NAMALWA (cell line): Measurements from ENCODE around the gene ADTRP.
"Not testable (repeated sequence)": the region's sequence is repeated elsewhere in the genome, so short reads cannot be mapped to it uniquely, and the experiment has no call there.

Experiments
- DNase-seq: peaks from one replicate; pipeline ENCODE4 v3.0.0-alpha.2; 2015; ENCODE audit warnings: low spot score

The ADTRP gene

DNA sequence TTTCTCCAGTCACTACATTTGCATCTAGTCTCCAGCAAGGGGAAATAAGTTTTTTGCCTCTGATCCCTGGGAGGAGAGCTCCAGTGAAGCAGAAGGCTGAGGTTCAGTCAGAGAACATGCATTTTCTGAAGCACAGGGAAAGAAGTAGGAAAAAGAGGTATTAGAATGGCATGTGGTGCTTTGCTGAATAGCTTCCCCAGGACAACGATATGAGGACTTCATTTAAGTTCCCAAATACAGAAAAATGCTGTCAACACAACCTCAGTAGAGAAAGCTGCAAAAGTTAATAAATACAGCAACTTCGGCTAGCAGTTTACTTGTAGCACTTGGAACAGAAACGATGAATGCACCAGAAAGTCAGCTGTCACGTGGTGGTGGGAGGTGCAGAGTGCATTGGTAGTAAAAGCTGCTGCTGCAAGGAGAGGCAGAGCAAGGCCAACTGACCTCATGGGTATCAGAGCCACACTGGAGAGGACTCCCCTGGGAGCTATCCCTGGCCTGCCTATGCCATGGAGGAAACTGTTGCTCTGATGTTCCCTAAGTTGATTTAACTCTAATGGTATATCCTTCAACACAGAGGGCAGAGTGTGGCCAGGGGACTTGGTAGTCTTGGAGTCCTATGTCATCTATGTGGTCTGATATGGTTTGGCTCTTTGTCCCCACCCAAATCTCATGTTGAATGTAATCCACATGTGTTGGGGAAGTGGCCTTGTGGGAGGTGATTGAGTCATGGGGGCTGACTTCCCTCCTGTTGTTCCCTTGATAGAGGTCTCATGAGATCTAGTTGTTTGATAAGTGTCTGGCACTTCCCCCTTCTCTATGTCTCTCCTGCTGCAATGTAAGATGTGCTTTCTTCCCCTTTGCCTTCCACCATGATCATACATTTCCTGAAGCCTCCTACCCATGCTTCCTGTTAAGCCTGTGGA lies 85.9 kb downstream of the ADTRP start:
- no peak for DNase-seq

DNA sequence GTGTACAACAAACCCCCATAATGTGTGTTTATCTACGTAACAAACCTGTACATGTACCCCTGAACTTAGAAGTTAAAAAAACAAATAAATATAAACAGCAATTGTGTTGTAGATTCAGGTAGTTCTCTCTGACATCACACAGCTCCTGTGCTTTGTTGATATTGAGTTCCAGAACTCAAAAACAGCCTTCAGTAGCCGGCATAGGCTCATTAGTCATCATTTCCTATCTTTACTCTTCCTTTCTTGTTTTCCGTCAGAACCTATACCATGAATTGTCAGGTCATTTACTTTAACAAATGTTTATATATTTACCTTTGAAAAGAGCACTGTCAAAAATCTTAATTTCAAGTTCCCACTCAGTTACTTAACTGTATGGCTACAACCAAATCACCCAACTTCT lies 88.8 kb downstream of the ADTRP start:
- no peak for DNase-seq

DNA sequence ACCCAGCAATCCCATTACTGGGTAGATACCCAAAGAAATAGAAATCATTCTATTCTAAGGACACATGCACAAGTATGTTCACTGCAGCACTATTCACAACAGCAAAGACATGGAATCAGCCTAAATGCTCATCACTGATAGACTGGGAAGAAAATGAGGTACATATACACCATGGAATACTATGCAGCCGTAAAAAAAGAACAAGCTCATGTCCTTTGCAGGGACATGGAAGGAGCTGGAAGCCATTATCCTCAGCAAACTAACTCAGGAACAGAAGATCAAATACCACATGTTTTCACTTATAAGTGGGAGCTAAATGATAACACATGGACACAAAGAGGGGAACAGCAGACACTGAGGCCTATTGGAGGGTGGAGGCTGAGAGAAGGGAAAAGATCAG lies 89.2 kb downstream of the ADTRP start:
- DNase-seq = not testable (repeated sequence)

DNA sequence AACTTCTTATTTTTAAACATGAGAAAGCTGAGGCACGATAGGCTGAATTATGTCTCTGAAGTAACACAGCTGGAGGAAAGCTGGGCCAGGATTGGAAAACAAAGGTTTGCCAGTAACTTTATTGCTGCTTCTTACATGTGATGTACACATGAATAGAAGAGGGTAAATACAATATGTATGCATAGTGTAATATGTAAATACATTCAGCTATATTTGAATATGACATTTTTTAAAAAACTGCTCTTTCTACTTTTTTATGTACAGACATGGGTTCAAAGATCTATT lies 90.2 kb downstream of the ADTRP start:
- DNase-seq = no peak

DNA sequence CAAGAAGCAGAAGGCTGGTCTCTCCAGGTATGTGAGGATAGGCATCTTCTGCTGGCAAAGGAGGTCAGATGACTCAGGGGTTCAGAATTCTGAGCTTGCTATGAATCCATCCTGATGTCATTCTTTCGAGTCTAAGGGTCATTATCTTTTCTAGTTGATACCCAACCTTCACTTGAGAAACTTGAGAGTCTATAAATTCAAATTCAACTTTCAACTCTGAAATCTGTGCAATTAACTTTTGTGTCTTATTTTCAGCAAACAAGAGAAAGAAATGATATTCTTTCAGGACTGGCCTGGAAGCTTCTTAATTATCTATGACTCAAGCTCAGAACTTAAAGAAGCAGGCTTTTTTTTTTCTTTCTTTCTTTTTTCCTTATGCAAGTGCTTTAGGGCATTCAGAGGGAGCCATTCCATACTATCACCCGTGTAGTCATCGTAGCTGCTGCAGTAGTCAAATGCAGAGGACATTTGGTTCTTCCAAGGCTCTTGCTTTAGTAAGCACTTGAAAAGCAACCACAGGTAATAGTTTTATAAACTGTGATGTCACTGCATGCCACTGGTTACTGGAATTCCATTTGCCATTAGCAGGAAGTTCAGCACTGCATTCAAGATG lies 93.0 kb downstream of the ADTRP start:
- DNase-seq = no peak

DNA sequence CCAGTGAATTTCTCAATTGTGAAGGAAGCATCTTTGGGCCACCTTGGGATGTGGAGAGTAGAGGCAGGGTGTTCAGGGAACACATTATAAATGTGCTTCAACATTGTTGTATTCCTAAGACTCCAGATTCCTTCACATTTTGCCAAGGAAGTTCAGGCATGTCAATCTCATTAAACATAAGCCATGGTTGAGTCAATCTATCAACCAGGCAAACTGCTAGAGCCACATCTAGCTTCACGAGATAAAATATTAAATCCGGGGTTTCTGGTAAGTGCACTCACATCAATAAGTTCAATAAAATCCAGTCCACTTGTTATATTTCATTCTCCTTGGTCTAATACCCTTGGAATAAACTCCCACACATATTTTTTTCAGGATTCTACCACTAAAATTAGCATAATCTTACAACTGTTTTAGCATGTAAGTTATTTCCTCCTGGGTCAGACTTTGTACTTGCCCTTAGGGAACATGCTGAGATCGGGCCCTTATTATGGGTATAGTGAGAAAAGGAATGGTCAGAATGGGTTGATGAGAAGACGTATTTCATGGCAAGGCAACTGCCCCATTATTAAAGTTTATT lies 93.6 kb downstream of the ADTRP start:
- DNase-seq = no peak

DNA sequence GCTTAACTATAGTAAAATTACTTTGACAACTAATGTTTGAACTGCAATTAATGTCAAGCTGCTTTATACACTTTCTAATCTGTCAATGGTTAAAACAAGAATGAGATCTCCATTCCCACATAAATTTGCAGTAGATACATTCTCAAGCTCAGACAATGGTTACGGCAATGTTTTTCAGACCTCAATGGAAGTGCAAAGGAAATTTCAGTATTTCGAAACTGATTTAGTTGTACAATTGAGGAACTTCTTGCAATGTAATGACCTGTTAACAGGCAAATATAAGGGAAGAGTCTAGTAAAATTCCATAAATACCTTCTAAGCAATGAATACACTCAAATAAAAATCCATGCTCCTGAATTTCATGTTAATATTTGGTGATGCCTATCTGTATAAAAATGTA lies 94.7 kb downstream of the ADTRP start:
- DNase-seq = no peak

DNA sequence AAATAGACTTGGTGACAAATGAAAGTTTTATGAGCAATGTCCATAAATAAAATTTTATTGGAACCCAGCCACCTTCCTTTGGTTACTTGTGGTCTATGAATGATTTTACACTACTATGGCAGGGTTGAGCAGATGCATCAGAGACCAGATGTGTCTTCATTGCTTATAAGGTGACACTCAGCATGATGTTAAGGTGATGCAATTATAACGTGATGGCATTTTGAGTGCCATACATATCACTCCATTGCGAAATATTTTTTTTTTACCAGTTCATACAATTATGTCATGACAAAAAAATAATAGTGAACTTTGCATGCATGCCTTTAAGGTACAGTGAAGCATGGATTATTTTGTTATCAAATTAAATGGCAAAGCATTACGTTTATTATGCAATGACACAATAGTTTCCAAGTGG lies 96.0 kb downstream of the ADTRP start:
- no peak for DNase-seq

DNA sequence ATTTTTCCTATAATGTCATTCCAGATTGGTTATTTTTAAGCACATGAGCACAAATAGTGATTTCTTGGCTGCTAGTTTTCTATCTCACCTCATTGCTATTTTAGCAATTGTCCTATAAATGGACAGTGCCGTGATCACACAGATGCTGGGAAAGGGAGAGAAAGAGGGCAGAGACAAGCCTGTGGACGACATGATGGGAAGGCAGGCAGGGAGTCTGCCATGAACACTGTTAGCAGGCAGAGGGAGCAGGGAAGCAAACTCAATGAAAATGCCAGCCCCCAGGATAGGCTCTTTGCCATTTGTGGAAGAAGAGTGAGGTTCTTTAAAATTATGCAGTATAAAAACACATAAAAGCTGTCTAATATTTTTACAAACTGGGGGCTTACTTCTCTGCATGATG lies 96.8 kb downstream of the ADTRP start:
- no peak for DNase-seq

DNA sequence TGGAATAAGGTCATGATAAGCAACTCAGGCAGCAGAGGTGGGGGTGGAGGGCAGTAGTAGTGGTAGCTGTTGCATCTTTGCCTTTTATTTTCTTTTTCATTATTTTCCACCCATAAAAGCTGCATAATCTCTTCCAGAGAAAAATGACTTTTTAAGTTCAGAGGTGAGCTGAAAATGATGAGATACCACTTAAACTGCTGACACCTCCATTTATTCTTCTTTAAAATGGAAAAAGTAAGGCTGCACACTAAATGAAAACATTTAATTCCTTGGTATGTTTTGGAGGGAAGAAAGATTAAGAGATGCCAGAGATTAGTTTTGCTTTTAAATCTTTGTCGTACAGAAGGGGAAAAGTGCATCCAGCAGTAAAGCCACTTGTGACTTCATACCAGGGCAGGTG lies 97.2 kb downstream of the ADTRP start:
- DNase-seq = no peak

DNA sequence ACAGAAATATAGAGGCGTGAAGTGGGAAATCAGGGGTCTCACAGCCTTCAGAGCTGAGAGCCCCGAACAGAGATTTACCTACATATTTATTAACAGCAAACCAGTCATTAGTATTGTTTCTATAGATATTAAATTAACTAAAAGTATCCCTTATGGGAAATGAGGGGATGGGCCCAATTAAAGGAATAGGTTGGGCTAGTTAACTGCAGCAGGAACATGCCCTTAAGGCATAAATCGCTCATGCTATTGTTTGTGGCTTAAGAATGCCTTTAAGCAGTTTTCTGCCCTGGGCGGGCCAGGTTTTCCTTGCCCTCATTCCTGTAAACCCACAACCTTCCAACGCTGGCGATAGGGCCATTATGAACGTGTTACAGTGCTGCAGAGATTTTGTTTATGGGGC lies 98.1 kb downstream of the ADTRP start:
- DNase-seq = not testable (repeated sequence)

DNA sequence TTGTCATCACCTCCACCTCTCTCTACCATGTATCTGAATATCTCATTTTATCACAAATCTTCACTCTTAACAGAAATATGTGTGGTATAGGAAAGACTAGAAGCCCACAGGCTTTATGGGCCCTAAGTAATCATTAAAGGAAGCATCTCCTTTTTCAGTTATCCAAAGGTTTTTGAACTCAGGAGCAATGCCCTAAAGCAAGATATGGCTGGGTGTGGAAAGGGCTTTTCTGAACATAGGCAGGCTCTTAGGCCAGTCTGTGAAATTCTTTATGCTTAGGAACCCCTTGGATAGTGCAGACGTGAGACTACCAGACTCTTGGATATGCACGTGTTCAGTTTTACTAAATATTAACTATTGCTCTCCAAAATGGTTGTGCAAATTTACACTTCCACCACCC lies 99.5 kb downstream of the ADTRP start:
- DNase-seq = no peak

DNA sequence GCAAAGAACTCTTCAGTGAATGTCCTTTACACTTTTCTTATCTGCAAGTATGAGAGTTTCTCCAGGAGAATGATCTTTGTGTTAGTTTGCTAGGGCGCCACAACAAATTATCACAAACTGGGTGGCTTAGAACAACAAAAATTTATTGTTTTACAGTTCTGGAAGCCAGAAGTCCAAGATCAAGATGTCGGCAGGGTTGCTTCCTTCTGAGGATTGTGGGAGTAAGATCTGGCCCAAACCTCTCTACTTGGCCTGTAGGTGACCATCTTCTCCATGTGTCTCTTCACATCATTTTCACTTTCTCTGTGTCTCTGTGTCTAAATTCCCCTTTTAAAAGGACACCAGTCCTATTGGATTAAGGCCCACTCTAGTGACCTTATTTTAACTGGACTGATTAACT lies 103.0 kb downstream of the ADTRP start:
- DNase-seq = peak; percentile 42

DNA sequence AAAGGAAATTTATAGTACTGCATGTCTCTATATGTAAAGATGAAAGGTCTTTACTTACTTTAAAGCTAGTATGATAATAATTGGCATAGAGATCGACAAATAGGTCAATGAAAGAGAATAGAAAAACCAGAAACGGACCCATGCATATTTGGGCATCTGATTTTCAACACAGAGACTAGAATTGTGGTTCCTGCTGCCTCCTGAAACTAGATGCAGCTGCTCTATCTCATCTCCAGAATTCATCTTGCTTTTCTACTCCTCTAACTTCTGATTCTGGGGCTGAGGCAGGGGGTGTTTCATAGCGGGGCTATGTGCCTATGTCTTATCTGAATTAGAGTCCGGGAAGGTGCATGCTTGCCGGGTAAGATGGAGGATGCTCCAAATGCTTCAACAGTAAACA lies 105.9 kb downstream of the ADTRP start:
- no peak for DNase-seq

DNA sequence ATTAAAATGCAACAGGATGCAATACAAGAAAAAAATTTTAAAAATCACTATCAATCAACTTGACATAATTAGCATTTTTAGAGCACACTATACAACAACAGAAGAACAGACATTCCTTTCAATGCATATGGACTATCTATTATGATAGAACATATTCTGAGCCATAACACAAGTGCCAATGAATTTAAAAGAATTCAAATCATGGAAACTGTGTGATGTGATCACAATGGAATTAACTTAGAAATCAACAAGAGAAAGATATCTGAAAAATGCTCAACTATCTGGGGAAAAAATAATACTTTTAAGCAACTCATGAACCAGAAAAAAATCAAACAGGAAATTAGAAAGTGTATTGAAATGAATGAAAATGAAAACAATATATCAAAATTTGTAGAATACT lies 106.3 kb downstream of the ADTRP start:
- DNase-seq = no peak

DNA sequence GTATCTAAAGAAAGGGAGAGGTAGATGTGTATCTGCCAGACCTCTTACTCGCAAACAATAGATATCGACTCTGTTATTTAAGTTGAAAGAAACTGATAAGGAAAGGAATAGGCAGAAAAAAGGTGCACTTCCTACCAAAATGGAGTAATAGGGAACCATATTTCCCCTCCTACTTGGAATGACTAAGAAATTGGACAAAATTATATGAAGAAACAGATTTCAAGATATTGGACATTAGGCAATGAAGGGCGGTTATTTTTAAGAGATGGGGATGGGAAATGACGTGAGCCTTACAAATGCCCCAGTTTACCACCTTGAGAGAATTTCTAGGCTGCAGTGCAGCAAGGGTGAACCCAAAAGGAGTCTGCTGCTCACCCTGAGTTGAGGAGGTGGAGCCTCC lies 108.9 kb downstream of the ADTRP start:
- DNase-seq = no peak

DNA sequence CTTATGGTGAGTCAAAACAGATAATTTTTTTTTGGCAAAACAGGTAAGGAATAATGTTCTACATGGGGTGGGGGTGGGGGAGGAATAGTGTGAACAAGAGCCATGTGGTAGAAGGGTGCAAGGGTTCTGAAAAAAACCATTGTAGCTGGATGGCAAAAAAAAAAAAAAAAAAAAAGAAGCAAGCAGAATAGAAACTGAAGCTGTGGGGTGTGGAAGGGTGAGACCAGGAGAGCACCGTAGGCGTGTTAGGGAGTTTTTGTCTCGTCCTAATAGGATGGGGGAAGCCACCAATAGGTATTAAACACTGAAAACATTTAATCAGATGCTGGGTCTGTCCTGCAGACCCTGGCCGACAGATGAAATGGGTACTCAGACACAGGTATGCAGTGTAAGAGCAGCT lies 110.1 kb downstream of the ADTRP start:
- no peak for DNase-seq

DNA sequence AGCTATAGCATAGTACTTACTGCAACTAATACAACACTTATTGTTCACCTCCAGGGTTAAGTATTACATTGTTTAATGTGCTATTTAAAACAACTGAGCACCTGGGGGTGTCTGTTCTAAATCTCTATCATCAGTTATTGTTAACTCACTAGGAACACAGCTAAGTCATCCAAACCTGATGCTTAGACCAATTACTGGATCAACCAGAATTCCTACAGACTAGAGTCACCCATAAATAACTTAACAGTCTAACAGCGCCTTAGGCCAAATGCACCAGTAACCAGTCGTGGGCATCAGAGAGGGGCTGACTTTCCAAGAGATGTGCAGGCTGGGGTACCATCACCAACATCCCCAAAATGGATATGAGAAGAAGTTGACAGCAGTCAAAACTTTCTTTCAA lies 110.7 kb downstream of the ADTRP start:
- no peak for DNase-seq

DNA sequence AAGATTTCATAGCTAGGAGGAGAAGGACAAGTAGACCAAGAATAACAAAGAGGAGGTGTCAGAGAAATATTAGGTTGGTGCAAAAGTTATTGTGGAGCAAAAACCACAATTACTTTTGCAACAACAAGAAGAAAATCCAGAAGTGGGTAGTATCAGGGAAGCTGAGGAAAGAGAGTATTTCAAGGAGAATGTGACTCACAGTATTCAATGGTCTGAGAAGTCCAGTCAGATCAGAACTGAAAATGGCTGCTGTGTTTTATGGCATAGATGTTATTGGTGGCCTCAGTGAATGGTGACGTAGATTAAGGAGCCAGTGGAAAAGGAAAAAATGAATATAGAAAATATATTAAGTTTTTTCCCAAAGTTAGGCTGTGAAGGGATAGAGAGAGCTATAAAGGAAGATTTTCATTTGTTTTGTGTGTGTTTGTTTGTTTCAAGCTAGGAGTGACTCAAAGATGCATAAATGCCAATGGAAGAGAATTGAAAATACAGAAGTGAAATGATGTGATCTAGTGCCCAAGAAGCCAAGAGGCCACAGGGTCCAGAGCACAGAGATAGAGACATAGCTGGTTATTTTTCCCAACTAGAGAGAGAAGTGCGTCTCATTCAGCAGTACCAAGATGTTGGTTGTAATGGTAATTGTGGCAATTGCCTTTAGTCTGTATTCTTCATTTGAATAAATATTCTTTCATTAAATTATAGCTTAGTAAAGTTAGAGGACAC lies 112.8 kb downstream of the ADTRP start:
- no peak for DNase-seq
